HepG2 (cell line): ENCODE results near the gene LDLRAD4. TPM values are rescaled to one million over a fixed set of nuclear protein-coding genes. Genes with fewer than 3 reads are reported as not detected.

Experiments used
- ATAC-seq: fragments of 200-7000 bp; cut with Tn5 transposase; 3 replicates; pipeline ENCODE4 v1.9.1; 2020; ENCODE audit warnings: mild to moderate bottlenecking, moderate library complexity
- BruUV-seq: library from RNA; stranded (reverse); fragments of 400-500 nt; replicated peaks from 2 replicates; lab custom pipeline; 2021; lab: Mats Ljungman, UMichigan
- CTCF ChIA-PET: fragments of 300-600 bp; formaldehyde crosslinking; extraction: SDS; loops from one replicate; lab custom pipeline; 2021; ENCODE audit warnings: low total read pairs, inconsistent platforms, low intra/inter-chr PET ratio; lab: Yijun Ruan, JAX
- POLR2A ChIA-PET: fragments of 350-600 bp; sonication (Branson Sonifier 250); formaldehyde crosslinking; loops from one replicate; lab custom pipeline; 2020; ENCODE audit warnings: antibody characterized with exemption, inconsistent platforms; lab: Yijun Ruan, JAX
- DNase-seq: peaks from one replicate; pipeline ENCODE4 v3.0.0-alpha.2; 2015; ENCODE audit warnings: low spot score
- FAIRE-seq: peaks from 3 replicates; lab custom pipeline; 2011; peaks lifted over from hg19 to GRCh38; lab: Jason Lieb, UNC
- H2AFZ ChIP-seq: one replicate; pipeline ENCODE4 v1.6.1; 2011; ENCODE audit warnings: low read length, inconsistent platforms
- H3K27ac ChIP-seq: fragments of 300-600 bp; 3 replicates; pipeline ENCODE4 v1.8.0; 2011; ENCODE audit warnings: mixed run types, mild to moderate bottlenecking, mixed read lengths, low read length, inconsistent platforms; ENCODE audit not compliant: insufficient read depth; ENCODE audit errors: extremely low read length
- H3K27me3 ChIP-seq, 2 experiments: fragments of 200-600 bp in 1 of 2; 2 replicates in 1 of 2; 3 replicates in 1 of 2; pipeline versions ENCODE4 v1.6.0 to v1.8.0; 2011; ENCODE audit warnings: low read length in 2 of 2, mild to moderate bottlenecking in 2 of 2, moderate library complexity in 2 of 2, inconsistent platforms in 1 of 2; ENCODE audit not compliant: insufficient read depth in 2 of 2, control insufficient read depth in 1 of 2
- H3K36me3 ChIP-seq, 2 experiments: fragments of 200-600 bp in 1 of 2; replicated peaks in 1 of 2; 2 replicates in 1 of 2; 3 replicates in 1 of 2; pipeline versions ENCODE4 v1.5.1 to v1.8.0; 2011; ENCODE audit warnings: low read length in 2 of 2, inconsistent platforms in 1 of 2; ENCODE audit not compliant: insufficient read depth in 2 of 2, control insufficient read depth in 1 of 2
- H3K4me1 ChIP-seq: 2 replicates; pipeline ENCODE4 v1.5.1; 2012; ENCODE audit warnings: low read length, inconsistent platforms; ENCODE audit not compliant: insufficient read depth
- H3K4me2 ChIP-seq: 2 replicates; pipeline ENCODE4 v1.6.0; 2011; ENCODE audit warnings: low read depth, low read length, inconsistent platforms
- H3K4me3 ChIP-seq, 3 experiments: fragments of 200-600 bp in 1 of 3; sonication (generic), shearing (Covaris generic) in 1 of 3; replicated peaks in 1 of 3; 2 replicates each; pipeline ENCODE4 v1.5.1; 2011 to 2016; ENCODE audit warnings: low read length in 3 of 3, inconsistent platforms in 2 of 3, low read depth in 2 of 3, mild to moderate bottlenecking in 2 of 3, control low read depth in 1 of 3, mixed read lengths in 1 of 3; ENCODE audit not compliant: insufficient read depth in 1 of 3
- H3K79me2 ChIP-seq: one replicate; pipeline ENCODE4 v1.6.1; 2011; ENCODE audit warnings: low read length, inconsistent platforms; ENCODE audit not compliant: insufficient read depth
- H3K9ac ChIP-seq: 2 replicates; pipeline ENCODE4 v1.6.0; 2011; ENCODE audit warnings: mild to moderate bottlenecking, low read depth, low read length, inconsistent platforms; ENCODE audit not compliant: insufficient read depth
- H3K9me3 ChIP-seq: 2 replicates; pipeline ENCODE4 v1.5.1; 2012; ENCODE audit warnings: mild to moderate bottlenecking, low read length
- H4K20me1 ChIP-seq: 2 replicates; pipeline ENCODE4 v1.6.0; 2011; ENCODE audit warnings: inconsistent platforms, mild to moderate bottlenecking, low read length, moderate library complexity; ENCODE audit not compliant: insufficient read depth
- ARID5B ChIP-seq: IDR thresholded peaks from 2 replicates; pipeline ENCODE4 v1.4.0; 2020; ENCODE audit warnings: mild to moderate bottlenecking, missing genetic modification reagents
- NFKB2 ChIP-seq: sonication (generic); formaldehyde crosslinking; IDR thresholded peaks from 2 replicates; pipeline ENCODE4 v1.4.0; 2020; ENCODE audit warnings: missing genetic modification reagents, borderline replicate concordance
- PCBP2 ChIP-seq: fragments of 200-400 bp; formaldehyde crosslinking; optimal IDR thresholded peaks from 2 replicates; pipeline ENCODE3; 2018; ENCODE audit warnings: low read length, low read depth; ENCODE audit not compliant: poor library complexity, severe bottlenecking
- SMAD1 ChIP-seq: sonication (generic); formaldehyde crosslinking; IDR thresholded peaks from 2 replicates; pipeline ENCODE4 v1.4.0; 2020; ENCODE audit warnings: missing genetic modification reagents, low read depth, mild to moderate bottlenecking, borderline replicate concordance
- SOX13 ChIP-seq, 3 experiments: fragments of 450-650 bp in 1 of 3; sonication (generic) in 1 of 3; formaldehyde crosslinking in 1 of 3; IDR thresholded peaks in 2 of 3; conservative IDR thresholded peaks in 1 of 3; 2 replicates each; pipeline versions ENCODE4 v1.5.0 to v1.6.1; 2016 to 2020; ENCODE audit warnings: antibody characterized with exemption in 1 of 3, mild to moderate bottlenecking in 1 of 3, missing compliant biosample characterization in 1 of 3, missing genetic modification reagents in 1 of 3, moderate library complexity in 1 of 3
- XRCC5 ChIP-seq: fragments of 200-400 bp; formaldehyde crosslinking; optimal IDR thresholded peaks from 2 replicates; pipeline ENCODE3; 2017; ENCODE audit warnings: mild to moderate bottlenecking, low read length
- ZNF274 ChIP-seq: sonication (generic); formaldehyde crosslinking; IDR thresholded peaks from 2 replicates; pipeline ENCODE4 v1.5.1; 2020; ENCODE audit warnings: mild to moderate bottlenecking, missing genetic modification reagents
- ZNF350 ChIP-seq: sonication (generic); formaldehyde crosslinking; IDR thresholded peaks from 2 replicates; pipeline ENCODE4 v1.4.0; 2020; ENCODE audit warnings: mild to moderate bottlenecking, low read depth, missing genetic modification reagents, borderline replicate concordance
- ZNF546 ChIP-seq: sonication (generic); formaldehyde crosslinking; conservative IDR thresholded peaks from 2 replicates; pipeline ENCODE4 v1.8.1; 2023; ENCODE audit warnings: mild to moderate bottlenecking, missing genetic modification reagents
- ZNF781 ChIP-seq: sonication (generic); formaldehyde crosslinking; IDR thresholded peaks from 2 replicates; pipeline ENCODE4 v1.5.1; 2020; ENCODE audit warnings: borderline replicate concordance, mild to moderate bottlenecking, missing genetic modification reagents; ENCODE audit errors: not compliant biosample characterization
- WGBS: methylation state at CpG from one replicate; pipeline ENCODE4 v1.1.6; 2017; ENCODE audit warnings: low lambda C conversion rate; 5-methylcytosine and 5-hydroxymethylcytosine counted together
- in situ Hi-C: cut with HindIII; loops from 2 replicates; pipeline ENCODE4 v1.10.0; 2017; ENCODE audit warnings: low pct_unique_long_range_greater_than_20kb; ENCODE audit not compliant: extremely low pct_ligation_motif_present
- intact Hi-C: fragments of 100-400 bp; cut with micrococcal nuclease; formaldehyde crosslinking; loops from one replicate; pipeline ENCODE4 v1.10.0; 2022; ENCODE audit not compliant: unreplicated experiment
- polyA plus RNA-seq, 8 experiments: library from polyadenylated mRNA; depleted of rRNA in 3 of 8; stranded (reverse) in 7 of 8; unstranded in 1 of 8; fragments of >200 nt; fragmentation: Illumina TruSeq in 4 of 8; extraction: Trizol in 4 of 8; gene quantifications; 2 replicates each; pipeline versions ENCODE4 v1.2.1 to v1.2.3, GENCODE V29; 2011 to 2016; ENCODE audit warnings: low read depth in 4 of 8, missing spikeins in 1 of 8, mixed read lengths in 1 of 8; ENCODE audit not compliant: insufficient read depth in 1 of 8
- total RNA-seq, 5 experiments: library from RNA; depleted of rRNA; stranded (reverse); fragments of >200 nt; fragmentation: Illumina TruSeq; extraction: Trizol; gene quantifications; 2 replicates each; pipeline ENCODE4 v1.2.3, GENCODE V29; 2016; ENCODE audit warnings: low read depth in 1 of 5

LDLRAD4 gene
- total and polyA plus RNA-seq, 2 of the 13 experiments (the other 11 are each of a cell fraction or from before 2014, with no cell fraction given): 13.6 to 20.9 TPM

- H3K4me1 ChIP-seq: peaks cover 8% of the 10 kb centered on the region
- FAIRE-seq: no peak
- no peak overlapping the region for H3K4me3 ChIP-seq
- ChIA-PET CTCF (no interaction called here), POLR2A (no interaction called here)
- no peaks in the 10 kb centered on the region for H3K27me3 ChIP-seq
- H3K36me3 ChIP-seq: no peaks in the 10 kb centered on the region
- intact Hi-C loops: no loop called here
- no peak for ATAC-seq
- in situ Hi-C loops: loop anchor here (25.0 kb wide), 1 partner anchor 214 kb away; no protein-coding TSS in a partner anchor
- no peak overlapping the region for H3K27ac ChIP-seq
- H4K20me1 ChIP-seq: no peaks in the 10 kb centered on the region
- BruUV-seq: no TSS peak
- H3K9ac ChIP-seq: no peak overlapping the region
- 89% methylated on average over 6 of the region's 7 CpGs for WGBS
- no peak for DNase-seq
- TF ChIP-seq XRCC5: no peak
- no peak for TF ChIP-seq SOX13 (IDR thresholded peaks at IDR 0.05)
- no peak for TF ChIP-seq SOX13 (CRISPR knock-in tag; conservative IDR thresholded peaks at IDR 0.05 in 1 of 2, IDR thresholded peaks at IDR 0.05 in 1 of 2)
- TF ChIP-seq ZNF781: no peak
- TF ChIP-seq PCBP2: no peak
- no peak for TF ChIP-seq NFKB2 (CRISPR knock-in tag)
- no peak for TF ChIP-seq ZNF350 (CRISPR knock-in tag)
- no peak for TF ChIP-seq ARID5B (CRISPR knock-in tag)
- no peak for TF ChIP-seq ZNF546 (CRISPR knock-in tag)
- no peak for TF ChIP-seq SMAD1
- no peak for TF ChIP-seq ZNF274 (CRISPR knock-in tag)
- no peak overlapping the region for H2AFZ ChIP-seq
- no peaks in the 10 kb centered on the region for H3K79me2 ChIP-seq
- no peaks in the 10 kb centered on the region for H3K9me3 ChIP-seq
- no peak overlapping the region for H3K4me2 ChIP-seq
Measured at GRCh38 chr18:13573750-13574149, 355.2 kb downstream of the LDLRAD4 start.
